ENCODE measurements around the gene CFAP74.
"Not testable (repeated sequence)": the region's sequence is repeated elsewhere in the genome, so short reads cannot be mapped to it uniquely, and the experiment has no call there.

The CFAP74 gene

DNA sequence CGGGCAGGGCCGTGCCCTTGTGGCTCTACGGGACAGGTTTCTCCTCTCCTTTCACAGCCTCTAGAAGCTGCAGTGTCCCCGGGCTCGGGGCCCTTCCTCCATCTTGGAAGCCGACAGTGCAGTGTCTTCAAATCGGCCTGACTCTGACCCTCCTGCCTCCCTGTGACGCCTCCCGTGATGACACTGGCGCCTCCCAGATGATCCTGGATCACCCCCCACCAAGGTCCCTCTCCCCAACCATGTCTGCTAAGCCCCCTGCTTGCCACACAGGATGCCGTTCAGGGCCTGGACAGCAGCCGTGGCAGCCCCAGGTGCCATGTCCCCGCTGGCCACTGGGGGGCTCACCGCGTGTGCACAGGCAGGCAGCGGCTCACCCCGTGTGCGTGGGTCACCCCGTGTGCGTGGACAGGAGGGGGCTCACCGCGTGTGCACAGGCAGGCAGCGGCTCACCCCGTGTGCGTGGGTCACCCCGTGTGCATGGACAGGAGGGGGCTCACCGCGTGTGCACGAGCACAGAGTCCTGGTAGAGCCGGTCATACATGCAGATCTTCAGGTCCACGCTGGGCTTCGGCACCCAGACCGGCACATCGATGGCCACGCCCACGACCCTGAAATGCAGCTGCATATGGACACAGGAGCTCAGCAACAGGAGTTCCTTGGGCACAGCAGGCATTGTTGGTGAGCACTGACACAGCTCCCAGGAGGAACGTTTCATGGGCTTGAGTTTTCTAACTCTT is 59.6 kb downstream of the CFAP74 start:
- peak in 1 of 2 experiments; percentile 4 for DNase-seq

DNA sequence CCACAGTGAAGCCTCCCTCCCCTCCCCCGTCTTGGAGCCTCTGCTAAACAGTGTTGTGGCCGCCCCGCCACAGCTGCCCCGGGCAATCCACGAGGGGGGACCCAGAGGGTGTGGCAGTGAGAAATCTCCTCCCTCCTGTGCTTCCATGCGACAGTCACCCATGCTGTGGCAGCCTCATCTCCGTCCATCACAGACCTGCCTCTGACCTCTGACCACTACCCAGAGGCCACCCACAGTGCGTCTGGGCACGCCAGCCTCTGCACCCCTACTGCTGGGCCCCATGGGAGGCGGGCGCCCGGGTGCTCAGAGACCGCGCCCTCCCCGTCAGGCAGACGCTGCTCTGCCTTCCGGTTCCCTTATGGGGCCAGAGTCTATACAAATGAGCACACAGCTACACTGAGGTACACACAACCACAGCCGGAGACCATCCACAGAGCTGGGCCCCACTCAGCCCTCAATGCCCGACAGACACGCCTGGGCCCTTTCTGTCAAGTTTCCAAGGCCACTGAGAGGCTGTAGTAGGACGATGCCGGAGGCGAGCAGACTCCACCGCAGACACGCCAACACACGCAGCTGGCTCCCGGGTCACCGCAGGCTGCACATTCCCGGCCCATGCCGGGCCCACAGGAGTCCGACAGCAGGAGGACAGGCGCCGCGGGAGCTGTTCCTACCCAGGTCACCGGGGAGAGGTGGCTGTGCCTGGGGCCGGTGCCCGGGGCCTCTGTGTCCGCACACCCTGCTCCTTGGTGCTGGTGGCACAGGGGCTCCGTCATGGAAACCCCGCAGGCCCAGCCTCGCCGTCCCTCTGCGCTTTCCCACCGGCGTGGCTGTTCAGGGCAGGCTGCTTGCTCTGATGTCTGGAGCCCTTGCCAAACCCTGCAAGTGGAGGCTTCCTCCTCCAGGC is 60.6 kb downstream of the CFAP74 start:
- DNase-seq, result no peak

DNA sequence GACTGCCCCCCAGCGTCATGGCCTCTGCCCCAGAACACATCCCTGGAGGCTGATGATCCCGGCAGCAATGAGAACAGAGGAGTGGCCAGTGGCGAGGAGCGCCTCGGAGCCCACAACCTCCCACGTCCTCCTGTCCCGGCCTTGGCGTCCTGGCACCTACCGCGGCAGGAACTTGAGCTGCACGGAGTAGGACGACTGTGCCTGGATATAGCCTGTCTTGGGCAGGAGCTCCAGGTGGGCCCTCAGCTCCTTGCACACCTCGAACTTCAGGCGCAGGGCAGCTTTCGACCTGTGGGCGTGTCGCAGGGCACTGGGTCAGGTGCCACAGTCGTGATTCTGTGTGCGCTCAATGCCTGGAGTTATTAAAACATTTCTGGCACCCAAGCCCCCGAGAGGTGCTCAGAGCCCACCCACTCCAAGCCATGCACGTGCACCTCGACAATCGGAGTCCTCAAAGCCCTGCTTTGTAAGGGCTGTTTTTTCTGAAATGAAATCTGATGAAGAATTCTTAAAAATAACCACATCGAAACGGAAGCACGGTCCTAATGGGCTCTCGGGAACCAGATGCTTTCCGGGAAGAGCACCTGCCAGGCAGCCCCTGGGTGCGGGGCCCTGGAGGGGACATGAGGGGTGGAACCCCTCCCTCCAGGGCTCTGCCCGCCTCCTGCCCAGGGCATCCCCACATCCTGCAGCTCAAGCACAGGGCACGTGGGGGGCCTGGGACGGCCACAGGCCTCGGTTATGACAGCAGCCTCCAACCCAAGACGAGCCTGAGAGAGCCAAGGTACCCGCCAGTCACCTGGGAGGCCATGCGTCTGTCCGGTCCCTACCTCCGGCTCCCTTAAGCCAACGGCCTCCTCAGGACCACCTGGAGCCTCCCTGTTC is 61.5 kb downstream of the CFAP74 start:
- no peak for DNase-seq

DNA sequence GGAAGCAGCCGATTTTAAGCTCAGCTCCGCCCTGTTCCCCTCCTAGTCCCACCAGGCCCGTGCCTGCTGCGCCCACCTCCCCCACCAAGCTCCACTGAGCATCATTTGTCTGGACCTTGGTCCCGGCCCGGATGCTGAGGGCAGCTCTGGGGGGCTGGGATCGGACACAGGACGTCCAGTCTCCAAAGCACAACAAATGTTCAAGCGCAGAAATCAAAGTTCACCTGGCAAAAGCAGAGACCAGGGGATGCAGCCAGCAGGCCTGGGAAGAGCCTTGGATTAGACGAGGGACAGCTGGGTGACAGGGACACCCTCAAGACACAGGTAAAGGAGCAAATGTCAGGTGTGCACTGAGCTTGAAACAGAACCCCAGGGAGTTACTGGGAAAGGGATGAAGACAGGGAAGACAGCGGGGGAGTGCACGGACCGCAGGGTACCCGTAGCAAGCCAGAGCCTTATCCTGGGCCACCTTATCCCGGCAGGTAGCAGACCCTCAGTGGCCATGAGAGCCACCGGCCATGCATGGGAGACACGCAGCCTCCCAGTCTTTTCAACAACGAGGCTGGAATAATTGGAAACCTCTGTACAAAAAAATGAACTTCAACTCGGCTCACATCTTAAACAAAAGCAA is 62.3 kb downstream of the CFAP74 start:
- DNase-seq, result no peak

DNA sequence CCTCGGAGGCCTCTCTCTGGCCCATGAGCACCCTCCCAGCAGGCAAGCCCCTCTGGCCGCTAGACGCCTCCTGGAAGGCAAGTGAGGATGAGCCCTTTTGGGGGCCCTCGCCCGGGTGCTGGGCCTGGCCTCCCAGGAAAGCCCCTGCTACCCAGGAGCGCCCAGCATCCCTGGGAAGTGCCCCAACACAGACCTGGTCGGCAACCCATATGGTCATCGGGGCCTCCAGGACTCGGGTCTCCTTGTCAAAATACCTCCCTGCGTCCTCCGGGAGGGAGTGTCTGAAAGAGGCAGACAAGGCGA is 63.5 kb downstream of the CFAP74 start:
- no peak for DNase-seq

DNA sequence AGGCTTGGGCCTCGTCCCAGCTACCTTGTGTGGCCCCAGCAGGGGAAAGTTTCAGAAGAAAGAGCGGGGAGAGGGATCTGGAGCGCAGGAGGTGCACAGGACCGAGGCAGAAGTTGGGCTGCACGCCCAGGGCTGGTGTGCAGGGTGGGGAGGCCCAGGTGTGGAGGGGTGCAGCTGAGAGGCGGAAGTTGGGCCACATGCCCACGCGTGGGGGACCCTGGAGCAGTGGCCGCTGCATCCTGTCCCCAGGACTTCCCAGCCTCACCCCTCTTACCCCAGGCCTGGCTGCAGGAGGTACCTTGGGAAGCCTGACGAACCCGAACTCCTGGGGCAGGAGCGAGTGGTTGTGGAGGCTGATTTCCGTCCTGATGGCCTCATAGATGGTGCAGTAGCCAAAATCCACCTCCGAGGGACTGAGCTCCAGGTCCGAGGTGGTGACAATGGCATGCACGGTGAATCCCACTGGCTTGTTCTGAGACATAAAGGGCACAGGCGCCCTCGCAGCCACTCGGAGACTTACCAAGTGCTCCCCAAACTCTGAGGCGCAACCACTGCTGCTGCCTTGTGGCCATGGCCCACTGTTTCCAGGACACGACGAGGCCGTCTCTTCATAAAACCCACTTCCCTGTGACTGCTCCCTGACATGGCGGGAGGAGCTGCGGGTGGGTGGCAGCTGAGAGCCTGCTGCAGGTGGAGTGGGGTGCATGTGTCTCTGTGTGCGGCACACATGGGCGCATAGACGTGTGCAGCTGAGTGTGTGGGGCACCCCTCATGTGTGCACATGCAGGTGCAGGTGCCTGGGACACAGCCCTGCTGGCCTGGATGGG is 64.1 kb downstream of the CFAP74 start:
- DNase-seq, result no peak

DNA sequence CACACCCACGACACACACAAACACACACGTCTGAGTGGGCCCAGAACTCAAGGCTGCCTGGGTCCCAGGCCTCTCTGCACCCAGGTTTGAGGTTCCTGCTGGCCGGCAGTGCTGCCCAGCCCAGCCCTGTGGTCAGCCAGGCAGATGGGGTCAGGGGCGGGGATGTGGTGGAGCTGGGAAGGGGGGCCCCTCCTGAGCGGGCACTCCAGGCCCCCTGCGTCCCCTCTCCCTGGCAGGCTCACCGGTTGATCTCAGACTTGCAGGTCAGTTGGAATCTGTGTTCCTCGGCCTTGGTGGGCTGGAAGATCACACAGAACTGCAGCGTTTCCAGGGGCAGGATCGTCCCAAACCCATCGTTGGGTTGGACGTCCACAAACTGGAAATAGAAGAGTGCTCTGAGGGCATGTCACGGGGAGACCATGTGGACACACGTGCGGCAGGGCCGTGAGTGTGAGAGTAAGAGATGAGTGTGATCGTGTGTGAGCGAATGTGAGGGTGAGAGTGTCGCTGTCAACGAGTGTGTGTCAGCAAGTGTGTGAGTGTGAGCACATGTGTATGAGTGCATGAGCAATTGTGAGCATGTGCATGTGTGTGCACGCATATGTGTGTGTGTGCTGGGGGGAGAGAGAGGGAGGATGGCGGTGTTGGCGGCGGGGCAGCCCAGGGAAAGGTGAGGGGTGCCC is 64.8 kb downstream of the CFAP74 start:
- DNase-seq, result no peak

DNA sequence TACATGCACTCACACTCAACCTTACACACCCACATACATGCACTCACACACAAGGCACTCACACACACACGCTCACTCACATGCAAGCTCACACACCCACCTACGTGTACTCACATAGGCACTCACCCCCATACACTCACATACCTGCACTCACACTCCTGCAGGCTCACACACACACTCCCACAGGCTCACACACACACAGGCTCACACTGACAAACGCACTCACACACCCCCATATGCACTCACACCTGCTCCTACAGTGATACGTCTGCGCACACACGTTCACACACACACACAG is 65.4 kb downstream of the CFAP74 start:
- DNase-seq, result no peak

DNA sequence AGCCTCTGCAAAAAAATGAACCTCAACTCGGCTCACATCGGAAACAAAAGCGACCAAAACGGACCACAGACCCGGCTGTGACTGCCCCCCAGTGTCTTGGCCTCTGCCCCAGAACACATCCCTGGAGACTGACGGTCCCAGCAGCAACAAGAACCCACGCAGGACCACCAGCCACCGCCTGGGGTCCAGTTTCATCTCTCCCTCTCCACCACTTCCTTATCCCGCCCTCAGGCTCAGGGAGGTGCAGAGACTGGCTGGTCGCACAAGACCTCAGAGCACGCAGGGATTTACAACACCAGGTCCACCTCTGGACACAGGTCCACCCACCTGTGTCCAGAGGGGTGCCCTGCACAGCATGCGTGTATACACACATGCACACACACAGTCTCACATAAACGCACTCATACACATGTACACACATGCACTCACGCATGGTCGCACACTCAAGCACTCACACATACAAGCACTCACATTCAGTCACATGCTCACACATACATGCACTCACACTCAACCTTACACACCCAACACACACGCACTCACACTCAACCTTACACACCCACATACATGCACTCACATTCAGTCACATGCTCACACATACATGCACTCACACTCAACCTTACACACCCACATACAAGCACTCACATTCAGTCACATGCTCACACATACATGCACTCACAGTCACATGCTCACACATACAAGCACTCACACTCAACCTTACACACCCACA is 65.9 kb downstream of the CFAP74 start:
- DNase-seq, result no peak

DNA sequence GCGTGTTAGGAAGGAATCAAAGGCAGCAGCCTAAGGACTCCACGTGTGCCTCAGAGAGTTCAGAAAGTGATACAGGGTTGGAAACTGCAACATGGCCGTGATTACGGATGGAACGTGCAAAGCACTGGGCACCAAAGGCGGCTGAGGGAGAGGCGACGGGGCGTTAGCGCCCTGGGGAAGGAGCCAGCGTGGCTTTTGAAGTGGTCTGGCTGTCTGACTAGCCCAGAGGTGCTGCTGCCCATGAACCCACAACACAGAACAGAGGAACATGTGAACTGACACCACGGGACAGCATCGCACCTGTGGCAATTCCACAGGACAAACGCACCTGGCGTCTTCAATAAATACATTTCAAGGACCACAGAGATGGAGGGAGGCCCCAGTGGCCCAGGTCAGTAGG is 66.5 kb downstream of the CFAP74 start:
- no peak for DNase-seq

DNA sequence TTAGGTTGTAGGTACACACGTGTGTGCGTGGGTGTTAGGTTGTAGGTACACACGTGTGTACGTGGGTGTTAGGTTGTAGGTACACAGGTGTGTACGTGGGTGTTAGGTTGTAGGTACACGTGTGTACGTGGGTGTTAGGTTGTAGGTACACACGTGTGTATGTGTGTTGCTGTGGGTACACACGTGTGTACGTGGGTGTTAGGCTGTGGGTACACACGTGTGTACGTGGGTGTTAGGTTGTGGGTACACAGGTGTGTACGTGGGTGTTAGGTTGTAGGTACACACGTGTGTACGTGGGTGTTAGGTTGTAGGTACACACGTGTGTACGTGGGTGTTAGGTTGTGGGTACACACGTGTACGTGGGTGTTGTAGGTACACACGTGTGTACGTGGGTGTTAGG is 68.7 kb downstream of the CFAP74 start:
- not testable (repeated sequence) for DNase-seq

DNA sequence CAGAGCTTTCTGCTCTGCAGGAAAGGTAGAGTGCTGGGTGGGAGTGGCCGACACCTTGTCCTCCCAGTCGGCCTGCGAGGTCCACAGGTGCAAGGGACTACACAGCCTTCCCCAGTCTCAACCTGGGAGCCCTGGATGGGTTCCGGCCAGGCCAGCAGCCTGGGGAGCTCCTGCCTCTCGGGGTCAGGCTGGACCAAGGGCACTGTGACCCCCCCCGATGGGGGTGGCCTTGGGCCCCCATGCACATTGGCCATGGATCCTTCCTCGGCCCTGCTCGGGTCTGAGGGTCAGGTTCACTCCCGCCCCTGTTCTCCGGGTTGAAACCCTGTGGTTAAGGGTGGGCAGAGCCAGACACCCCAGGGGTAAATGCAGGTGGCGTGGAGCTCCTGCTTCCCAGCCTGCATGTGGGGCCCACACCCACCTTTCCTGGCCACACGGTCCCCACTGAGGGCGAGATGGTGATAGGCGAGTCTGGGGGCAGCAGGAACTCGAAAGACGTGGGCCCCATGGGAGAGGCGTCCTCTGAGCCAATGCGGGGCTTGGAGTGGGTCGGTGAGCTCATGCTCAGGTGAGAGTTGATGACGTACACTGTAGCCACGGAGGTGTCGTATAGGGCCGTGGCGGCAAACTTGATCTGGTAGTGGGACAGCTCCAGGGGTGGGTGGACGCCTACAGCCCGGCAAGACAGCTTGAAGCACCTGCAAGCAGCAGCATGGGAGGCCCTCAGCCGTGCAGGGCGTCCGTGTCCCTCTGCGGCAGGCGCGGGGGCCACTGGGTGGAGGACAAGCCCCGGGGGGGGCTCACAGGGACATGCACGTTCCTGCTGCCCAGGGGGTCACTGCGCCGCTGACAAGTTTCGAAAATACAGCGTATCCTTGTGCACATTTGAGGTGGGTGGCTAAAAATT is 73.7 kb downstream of the CFAP74 start:
- no peak for DNase-seq

DNA sequence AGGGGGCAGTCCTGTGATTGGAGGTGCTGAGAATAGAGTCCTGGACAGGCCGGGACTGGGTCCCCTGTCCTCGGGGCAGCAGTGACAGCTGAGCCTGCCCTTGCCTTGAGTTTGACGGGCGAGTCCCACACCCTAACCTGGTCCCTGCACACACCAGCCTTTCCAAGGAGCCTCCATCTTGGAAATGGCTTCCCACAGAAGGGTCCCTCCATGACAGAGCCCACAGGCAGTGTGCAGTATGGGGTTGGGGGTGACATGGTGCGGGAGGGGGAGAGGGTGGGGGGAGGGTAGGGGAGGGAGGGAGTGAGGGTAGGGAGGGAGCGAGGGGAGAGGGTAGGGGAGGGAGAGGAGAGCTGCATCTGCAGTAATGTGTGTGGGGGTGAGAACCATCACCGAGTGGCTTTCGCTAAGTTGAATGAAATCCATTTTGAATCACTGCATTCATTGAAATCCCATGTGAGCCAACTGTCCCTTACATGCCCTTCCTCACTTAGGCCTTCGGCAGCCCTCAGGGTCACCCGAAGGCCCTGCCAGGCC is 74.4 kb downstream of the CFAP74 start:
- DNase-seq, result no peak

DNA sequence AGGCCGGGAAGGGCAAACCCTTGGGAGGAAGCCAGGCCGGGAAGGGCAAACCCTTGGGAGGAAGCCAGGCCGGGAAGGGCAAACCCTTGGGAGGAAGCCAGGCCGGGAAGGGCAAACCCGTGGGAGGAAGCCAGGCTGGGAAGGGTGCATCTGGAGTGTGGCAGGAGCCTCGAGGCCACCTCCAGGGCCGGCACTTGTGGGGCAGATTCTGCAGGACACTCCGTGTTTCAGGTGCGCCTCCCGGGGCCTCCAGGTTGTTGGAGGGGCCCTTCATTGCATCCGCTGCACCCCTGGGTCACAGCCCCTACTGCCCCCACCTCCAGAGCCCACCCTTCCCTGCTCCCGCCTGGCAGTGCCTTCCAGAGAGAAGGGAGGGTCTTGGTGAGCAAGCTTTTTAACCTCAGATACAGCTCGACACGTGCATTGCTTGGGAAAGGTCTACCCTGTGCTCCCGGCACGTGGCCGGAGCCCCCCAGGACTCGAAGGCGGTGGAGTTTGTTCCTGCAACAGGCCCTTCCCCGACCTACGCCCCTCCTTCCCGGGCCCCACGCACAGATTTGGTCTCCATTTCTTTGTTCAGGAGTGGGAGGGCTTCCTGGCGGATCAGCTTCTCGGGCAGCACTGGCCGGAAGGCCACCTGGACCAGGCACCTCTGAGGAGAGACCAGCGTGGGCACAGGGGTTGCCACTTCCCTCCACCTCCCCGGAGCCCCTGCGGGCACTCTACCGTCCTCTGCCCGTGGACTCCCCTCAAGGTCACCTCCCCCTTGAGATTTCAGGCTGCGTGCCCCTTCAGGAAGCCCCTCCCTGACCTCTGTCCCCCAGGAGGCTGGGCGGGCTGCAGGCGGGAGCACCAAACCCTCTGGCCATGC is 75.1 kb downstream of the CFAP74 start:
- no peak for DNase-seq

DNA sequence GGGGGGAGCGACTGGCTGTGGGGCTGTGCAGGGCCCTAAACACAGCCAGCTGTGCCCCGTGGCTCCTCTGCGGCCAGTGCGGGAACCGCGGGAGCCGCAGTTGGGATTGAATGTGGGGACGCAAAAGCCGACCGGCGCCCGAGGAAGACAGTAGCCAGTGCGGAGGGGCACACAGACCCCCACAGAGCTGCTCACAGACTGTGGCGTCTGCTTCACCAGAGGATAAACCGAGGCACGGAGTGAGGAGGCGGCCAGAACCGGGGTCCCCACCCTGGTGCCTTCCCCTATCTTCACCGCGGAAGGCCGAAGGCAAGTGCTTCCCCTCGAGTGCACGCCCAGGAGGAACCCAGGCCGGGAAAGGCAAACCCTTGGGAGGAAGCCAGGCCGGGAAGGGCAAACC is 75.8 kb downstream of the CFAP74 start:
- DNase-seq, result no peak

DNA sequence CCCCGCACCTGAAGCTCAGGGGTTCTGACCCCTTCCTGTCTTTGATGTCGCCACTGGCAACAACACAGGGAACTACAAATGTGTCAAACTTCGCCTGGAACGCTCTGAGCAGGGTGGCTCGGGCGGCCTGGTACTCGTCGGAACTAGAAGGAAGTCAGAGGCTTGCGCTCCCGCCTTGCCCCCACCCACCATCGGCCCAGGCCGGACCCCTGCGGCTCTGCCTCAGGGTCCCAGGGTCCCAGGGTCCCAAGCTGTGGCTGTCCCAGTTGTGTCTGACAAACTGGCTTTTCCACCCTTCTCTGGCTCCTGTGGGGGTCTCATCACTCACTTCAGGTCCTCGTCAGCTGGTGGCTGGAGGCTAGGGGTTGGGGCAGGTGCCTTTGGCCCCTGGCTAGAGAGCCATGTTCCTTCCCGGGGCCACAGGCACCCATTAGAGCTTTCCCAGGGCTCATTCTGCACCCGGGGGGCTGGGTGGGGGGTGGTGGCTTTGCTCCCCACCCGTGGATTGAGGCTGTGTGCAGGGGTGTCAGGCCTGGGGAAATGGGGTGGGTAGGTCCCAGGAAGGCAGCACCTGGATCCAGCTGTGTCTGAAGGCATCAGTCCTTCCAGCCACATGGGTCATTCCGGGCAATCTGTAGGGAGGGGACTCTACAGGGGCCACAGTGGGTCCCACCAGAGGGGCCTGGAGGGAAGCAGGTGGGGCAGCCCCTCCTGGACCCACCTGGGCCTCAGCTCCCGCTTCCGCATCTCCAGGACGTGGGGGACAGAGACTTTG is 76.5 kb downstream of the CFAP74 start:
- DNase-seq, result no peak

DNA sequence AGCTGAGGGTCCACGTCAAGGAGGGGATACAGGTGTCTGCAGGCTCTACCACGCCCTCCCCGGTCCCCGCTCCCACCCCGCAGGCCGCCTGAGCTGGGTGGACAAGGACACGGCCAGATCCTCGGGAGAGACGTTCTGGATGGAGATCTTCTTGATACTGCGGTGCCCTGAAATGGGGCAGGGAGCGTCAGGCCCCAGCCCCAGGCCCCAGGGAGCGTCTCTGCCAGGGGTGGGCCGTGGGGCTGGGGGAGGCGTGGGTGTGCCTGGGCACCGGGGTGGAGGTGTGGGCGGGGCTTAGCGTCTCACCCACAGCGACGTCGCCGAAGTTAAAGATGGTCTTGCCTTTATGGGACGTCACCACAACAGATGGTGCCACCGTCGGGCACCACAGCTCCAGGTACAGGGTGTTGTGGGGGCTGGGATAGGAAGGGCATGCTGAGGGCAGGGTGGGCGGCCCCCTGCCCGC is 77.2 kb downstream of the CFAP74 start:
- DNase-seq, result no peak
